Measurements from ENCODE around the gene LDLRAD3.

Gene LDLRAD3, protein sequence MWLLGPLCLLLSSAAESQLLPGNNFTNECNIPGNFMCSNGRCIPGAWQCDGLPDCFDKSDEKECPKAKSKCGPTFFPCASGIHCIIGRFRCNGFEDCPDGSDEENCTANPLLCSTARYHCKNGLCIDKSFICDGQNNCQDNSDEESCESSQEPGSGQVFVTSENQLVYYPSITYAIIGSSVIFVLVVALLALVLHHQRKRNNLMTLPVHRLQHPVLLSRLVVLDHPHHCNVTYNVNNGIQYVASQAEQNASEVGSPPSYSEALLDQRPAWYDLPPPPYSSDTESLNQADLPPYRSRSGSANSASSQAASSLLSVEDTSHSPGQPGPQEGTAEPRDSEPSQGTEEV

DNA sequence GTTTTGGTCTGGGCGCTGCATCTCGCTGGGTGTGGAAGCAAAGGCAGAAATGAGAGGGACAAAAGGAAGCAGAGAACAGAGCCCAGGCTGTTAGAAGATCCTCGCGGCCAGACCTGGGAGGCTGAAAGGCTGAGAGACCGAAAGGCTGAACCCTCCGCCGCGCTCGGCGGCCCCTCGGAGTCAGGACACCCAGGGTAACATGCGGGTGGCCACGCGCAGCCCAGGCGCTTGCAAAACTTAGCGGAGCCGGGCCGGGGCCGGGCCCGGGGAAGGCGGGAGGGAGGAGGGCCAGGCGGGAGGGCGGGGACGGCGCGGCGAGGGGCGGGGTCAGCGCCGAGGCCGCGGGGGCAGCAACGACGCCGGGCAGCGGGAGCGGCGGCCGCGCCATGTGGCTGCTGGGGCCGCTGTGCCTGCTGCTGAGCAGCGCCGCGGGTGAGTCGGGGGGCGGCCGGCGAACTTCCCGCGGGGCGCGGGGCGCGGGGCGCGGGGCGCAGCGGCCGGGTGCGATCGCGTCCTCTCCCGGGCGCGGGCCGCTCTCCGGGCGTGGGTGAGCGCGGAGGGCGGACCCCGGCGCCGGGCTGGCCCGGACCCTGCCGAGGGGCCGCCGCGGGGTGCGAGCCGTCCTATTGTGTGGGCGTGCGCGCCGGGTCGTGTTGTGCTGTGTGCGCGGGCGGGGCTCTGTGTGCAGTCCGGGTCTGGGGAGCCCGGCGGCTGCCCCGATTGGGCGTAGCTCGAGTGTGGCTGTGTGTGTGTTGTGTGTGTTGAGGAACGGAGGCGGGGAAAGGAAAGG is at the start of gene LDLRAD3:
Gene LDLRAD3, plus strand, starts transcription at position 350 of the 790 bp plus-strand sequence. Its CDS starts 37 bp downstream, at position 387.
- peak; percentile 74 for TF ChIP-seq ZBTB7A (IDR thresholded peaks at IDR 0.05; ENCODE audit: low read depth)
- TF ChIP-seq YY1 (IDR thresholded peaks at IDR 0.05; ENCODE audit: low read depth), result peak; percentile 38
- TF ChIP-seq RAD21 (IDR thresholded peaks at IDR 0.05; ENCODE audit: low read depth), result no peak
- TF ChIP-seq TEAD4 (IDR thresholded peaks at IDR 0.05), result no peak
- TF ChIP-seq, protein P1, sequence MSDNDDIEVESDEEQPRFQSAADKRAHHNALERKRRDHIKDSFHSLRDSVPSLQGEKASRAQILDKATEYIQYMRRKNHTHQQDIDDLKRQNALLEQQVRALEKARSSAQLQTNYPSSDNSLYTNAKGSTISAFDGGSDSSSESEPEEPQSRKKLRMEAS (IDR thresholded peaks at IDR 0.05), result peak; percentile 59
- TF ChIP-seq CEBPB (IDR thresholded peaks at IDR 0.05), result no peak; the same call in 1 of the 2 replicates
- TF ChIP-seq TAF1 (IDR thresholded peaks at IDR 0.05; ENCODE audit: low read depth), result no peak; the same call in 1 of the 2 replicates
- no peak for TF ChIP-seq TCF12 (IDR thresholded peaks at IDR 0.05; ENCODE audit: low read depth)
- TF ChIP-seq, protein P2, sequence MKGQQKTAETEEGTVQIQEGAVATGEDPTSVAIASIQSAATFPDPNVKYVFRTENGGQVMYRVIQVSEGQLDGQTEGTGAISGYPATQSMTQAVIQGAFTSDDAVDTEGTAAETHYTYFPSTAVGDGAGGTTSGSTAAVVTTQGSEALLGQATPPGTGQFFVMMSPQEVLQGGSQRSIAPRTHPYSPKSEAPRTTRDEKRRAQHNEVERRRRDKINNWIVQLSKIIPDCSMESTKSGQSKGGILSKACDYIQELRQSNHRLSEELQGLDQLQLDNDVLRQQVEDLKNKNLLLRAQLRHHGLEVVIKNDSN (IDR thresholded peaks at IDR 0.05), result no peak
- peak; percentile 94 for TF ChIP-seq EGR1 (IDR thresholded peaks at IDR 0.05)
- TF ChIP-seq FOXM1 (IDR thresholded peaks at IDR 0.05; ENCODE audit: borderline replicate concordance, low read depth), result no peak
- no peak for TF ChIP-seq CREB1 (IDR thresholded peaks at IDR 0.05; ENCODE audit: low read depth)
- TF ChIP-seq NFIC (IDR thresholded peaks at IDR 0.05), result peak; percentile 19; the same call in 1 of the 2 replicates
- TF ChIP-seq EP300 (IDR thresholded peaks at IDR 0.05; ENCODE audit: borderline replicate concordance), result no peak
- TF ChIP-seq, protein P3, sequence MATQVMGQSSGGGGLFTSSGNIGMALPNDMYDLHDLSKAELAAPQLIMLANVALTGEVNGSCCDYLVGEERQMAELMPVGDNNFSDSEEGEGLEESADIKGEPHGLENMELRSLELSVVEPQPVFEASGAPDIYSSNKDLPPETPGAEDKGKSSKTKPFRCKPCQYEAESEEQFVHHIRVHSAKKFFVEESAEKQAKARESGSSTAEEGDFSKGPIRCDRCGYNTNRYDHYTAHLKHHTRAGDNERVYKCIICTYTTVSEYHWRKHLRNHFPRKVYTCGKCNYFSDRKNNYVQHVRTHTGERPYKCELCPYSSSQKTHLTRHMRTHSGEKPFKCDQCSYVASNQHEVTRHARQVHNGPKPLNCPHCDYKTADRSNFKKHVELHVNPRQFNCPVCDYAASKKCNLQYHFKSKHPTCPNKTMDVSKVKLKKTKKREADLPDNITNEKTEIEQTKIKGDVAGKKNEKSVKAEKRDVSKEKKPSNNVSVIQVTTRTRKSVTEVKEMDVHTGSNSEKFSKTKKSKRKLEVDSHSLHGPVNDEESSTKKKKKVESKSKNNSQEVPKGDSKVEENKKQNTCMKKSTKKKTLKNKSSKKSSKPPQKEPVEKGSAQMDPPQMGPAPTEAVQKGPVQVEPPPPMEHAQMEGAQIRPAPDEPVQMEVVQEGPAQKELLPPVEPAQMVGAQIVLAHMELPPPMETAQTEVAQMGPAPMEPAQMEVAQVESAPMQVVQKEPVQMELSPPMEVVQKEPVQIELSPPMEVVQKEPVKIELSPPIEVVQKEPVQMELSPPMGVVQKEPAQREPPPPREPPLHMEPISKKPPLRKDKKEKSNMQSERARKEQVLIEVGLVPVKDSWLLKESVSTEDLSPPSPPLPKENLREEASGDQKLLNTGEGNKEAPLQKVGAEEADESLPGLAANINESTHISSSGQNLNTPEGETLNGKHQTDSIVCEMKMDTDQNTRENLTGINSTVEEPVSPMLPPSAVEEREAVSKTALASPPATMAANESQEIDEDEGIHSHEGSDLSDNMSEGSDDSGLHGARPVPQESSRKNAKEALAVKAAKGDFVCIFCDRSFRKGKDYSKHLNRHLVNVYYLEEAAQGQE (IDR thresholded peaks at IDR 0.05; ENCODE audit: low read depth), result no peak

DNA sequence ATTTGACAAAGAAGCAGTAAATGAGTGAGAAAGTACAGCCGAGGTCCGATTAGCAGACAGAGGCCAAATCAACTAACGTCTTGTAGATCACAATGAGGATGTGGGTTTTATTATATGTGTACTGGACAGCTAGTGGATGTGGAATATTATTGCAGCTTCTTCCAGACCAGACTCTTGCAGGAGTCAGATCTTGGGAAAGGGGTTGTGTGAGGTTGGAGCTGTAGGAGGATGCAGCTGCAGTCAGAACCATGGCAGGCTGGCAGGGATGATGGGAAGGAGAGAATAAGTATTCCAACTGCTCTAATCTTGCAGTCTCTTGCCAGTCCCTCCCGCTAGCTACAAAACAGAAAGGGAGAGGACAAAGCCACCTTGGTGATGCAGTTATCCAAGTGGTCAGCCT is 46.8 kb upstream of the LDLRAD3 start:
- TF ChIP-seq RAD21 (IDR thresholded peaks at IDR 0.05; ENCODE audit: low read depth), result no peak
- TF ChIP-seq ZBTB7A (IDR thresholded peaks at IDR 0.05; ENCODE audit: low read depth), result no peak
- TF ChIP-seq CEBPB (IDR thresholded peaks at IDR 0.05), result no peak
- no peak for TF ChIP-seq TCF12 (IDR thresholded peaks at IDR 0.05; ENCODE audit: low read depth)
- TF ChIP-seq NFIC (IDR thresholded peaks at IDR 0.05), result no peak
- TF ChIP-seq YY1 (IDR thresholded peaks at IDR 0.05; ENCODE audit: low read depth), result no peak
- TF ChIP-seq FOXM1 (IDR thresholded peaks at IDR 0.05; ENCODE audit: borderline replicate concordance, low read depth), result no peak
- no peak for TF ChIP-seq CREB1 (IDR thresholded peaks at IDR 0.05; ENCODE audit: low read depth)
- TF ChIP-seq, protein P1 (IDR thresholded peaks at IDR 0.05), result no peak
- no peak for TF ChIP-seq TAF1 (IDR thresholded peaks at IDR 0.05; ENCODE audit: low read depth)
- no peak for TF ChIP-seq EP300 (IDR thresholded peaks at IDR 0.05; ENCODE audit: borderline replicate concordance)
- TF ChIP-seq, protein P2 (IDR thresholded peaks at IDR 0.05), result no peak
- TF ChIP-seq, protein P3 (IDR thresholded peaks at IDR 0.05; ENCODE audit: low read depth), result no peak

DNA sequence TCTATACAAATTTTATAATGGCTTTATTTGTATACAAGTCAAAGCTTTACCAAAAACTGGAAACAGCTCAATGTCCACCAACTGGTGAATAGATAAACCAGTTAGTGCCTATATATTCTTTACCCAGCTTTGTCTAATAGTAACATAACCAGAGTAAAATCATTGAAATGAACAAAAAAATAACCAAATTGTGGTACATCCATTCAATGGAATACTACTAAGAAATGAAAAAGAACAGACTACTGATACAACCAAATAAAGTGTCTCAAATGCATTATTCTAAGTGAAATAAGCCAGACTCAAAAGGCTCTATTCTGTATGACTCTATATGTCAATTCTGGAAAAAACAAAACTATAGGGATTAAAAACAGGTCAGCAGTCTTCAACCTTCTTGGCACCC is 40.9 kb upstream of the LDLRAD3 start:
- TF ChIP-seq, protein P2 (IDR thresholded peaks at IDR 0.05), result no peak
- TF ChIP-seq EGR1 (IDR thresholded peaks at IDR 0.05), result no peak
- no peak for TF ChIP-seq CREB1 (IDR thresholded peaks at IDR 0.05; ENCODE audit: low read depth)
- no peak for TF ChIP-seq FOXM1 (IDR thresholded peaks at IDR 0.05; ENCODE audit: borderline replicate concordance, low read depth)
- no peak for TF ChIP-seq EP300 (IDR thresholded peaks at IDR 0.05; ENCODE audit: borderline replicate concordance)
- TF ChIP-seq, protein P3 (IDR thresholded peaks at IDR 0.05; ENCODE audit: low read depth), result no peak
- no peak for TF ChIP-seq ZBTB7A (IDR thresholded peaks at IDR 0.05; ENCODE audit: low read depth)
- TF ChIP-seq RAD21 (IDR thresholded peaks at IDR 0.05; ENCODE audit: low read depth), result no peak
- TF ChIP-seq YY1 (IDR thresholded peaks at IDR 0.05; ENCODE audit: low read depth), result no peak
- no peak for TF ChIP-seq NFIC (IDR thresholded peaks at IDR 0.05)
